NB4 (cell line): ENCODE data around the gene FAM162B.

Source experiments
- DNase-seq: peaks from one replicate; pipeline ENCODE4 v3.0.0; 2010; ENCODE audit warnings: low read depth
- H3K4me3 ChIP-seq: one replicate; pipeline ENCODE4 v1.5.1; 2011; ENCODE audit warnings: mild to moderate bottlenecking, low read depth, low read length, moderate library complexity
- CTCF ChIP-seq: IDR thresholded peaks from one replicate; pipeline ENCODE4 v1.5.1; 2012; ENCODE audit warnings: low read depth, low read length
- MYC ChIP-seq: IDR thresholded peaks from 2 replicates; pipeline ENCODE4 v1.6.1; 2011; ENCODE audit warnings: low read depth, low read length
- POLR2A ChIP-seq: IDR thresholded peaks from 2 replicates; pipeline ENCODE4 v1.6.1; 2011; ENCODE audit warnings: mild to moderate bottlenecking; ENCODE audit not compliant: insufficient read length; ENCODE audit errors: extremely low read depth
- TF ChIP-seq, protein P1 (sequence below): IDR thresholded peaks from 2 replicates; pipeline ENCODE4 v1.6.1; 2011; ENCODE audit warnings: low read depth, low read length

Gene FAM162B

DNA sequence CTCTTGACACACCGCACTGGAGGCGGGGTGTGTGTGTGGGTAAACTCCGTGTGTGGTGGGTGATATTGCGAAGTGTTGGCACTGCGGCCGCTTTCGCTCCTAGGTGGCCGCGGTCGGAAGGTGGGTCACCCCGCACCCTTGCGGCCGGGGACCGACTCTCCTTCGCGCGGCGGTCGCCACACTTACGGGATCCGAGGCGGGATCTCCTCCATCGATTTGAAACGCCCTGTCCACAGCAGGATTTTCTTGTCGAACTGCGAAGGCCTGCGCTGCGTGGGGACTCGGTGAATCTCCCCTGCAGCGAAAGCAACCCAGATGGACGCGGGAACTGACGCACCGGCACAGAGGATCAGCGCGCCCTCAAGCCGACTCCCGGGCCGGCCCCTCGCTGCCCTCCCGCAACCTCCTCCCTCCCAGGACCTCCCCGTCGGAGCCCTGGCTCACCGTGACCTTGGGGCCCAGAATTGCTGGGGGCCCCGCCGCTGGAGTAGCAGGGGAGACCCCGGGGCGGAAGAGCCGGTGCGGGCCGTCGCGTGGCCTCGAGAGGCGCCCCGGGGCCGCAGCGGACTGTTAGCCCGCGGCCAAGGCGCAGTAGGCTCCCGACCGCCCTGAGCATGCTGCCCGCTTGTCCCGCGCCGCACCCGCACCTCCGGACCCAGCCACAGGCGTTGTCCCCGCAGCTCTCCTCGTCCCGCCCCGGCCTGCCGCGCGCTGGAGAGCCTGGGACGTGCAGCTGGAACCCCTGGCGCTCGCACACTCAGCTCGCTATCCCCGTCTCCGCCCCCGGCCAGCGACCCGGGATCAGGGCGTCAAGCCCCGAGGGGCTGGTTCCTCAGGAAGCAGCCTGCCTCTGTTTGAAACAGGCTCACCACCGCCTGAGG, at the start of gene FAM162B:
Gene FAM162B (minus strand): TSS at position 759 of the 881 bp plus-strand sequence. CDS start 143 bp downstream, at position 616.
- no peak for DNase-seq
- no peak within 1 kb of the TSS for H3K4me3 ChIP-seq
- TF ChIP-seq POLR2A (no peak), CTCF (no peak), MYC (no peak)
- TF ChIP-seq, protein P1, sequence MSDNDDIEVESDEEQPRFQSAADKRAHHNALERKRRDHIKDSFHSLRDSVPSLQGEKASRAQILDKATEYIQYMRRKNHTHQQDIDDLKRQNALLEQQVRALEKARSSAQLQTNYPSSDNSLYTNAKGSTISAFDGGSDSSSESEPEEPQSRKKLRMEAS, result no peak

- no peak overlapping the region for H3K4me3 ChIP-seq
- no peak for DNase-seq
- TF ChIP-seq CTCF (no peak), MYC (no peak), POLR2A (no peak)
- TF ChIP-seq, protein P1, result no peak
Measured at GRCh38 chr6:116812051-116812650, 46.6 kb upstream of the FAM162B start.

DNA sequence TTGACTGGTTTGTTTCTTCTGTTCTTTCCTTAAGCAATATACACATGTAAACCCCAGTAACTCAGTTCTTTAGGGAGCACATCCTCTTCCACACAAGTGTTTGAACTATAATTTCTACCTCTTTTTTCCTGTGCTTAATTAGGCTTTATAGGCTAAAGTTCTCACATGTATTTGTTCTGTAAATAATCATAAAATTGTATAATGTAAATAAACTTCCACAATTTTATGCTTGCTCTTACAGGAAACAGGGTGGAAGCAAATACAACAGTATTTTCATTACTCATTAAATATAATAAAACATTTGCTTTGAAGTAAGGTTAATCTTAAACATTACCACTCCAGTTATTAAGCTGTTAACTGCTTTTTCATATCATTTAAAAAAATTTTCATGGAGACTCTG, 36.5 kb upstream of the FAM162B start:
- H3K4me3 ChIP-seq, result no peak overlapping the region
- DNase-seq, result no peak
- TF ChIP-seq CTCF, result no peak
- TF ChIP-seq MYC, result no peak
- TF ChIP-seq POLR2A, result no peak
- TF ChIP-seq, protein P1, result no peak

GRCh38 chr6:116799945-116800344, 34.4 kb upstream of the FAM162B start:
- DNase-seq, result no peak
- TF ChIP-seq MYC, result no peak
- TF ChIP-seq, protein P1, result no peak
- no peak for TF ChIP-seq CTCF
- no peak for TF ChIP-seq POLR2A
- H3K4me3 ChIP-seq, result no peak overlapping the region

DNA sequence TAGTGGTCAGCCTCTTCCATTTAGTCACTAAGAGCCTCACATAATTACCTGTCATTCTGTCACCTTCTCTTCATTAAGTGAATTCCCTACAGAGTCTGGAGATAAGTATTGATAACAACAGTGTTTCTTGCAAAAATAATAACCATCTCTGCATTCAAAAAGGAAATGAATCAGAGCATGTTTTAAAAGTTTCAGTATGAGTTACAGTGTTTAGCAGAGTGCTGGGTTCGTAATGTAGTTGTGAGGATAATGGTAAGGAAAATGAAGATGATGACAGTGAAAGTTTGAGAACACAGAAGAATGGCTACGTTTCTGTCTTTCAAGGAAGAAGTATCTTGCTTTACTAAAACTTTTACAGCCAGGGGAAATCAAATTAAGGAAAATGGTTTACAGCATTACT, 32.1 kb upstream of the FAM162B start:
- no peak overlapping the region for H3K4me3 ChIP-seq
- no peak for DNase-seq
- no peak for TF ChIP-seq MYC
- no peak for TF ChIP-seq POLR2A
- no peak for TF ChIP-seq CTCF
- TF ChIP-seq, protein P1, result no peak
